Ramos (cell line): ENCODE data around the gene CS.
"Not testable (repeated sequence)": the region's sequence is repeated elsewhere in the genome, so short reads cannot be mapped to it uniquely, and the experiment has no call there.

Source experiments
- in situ Hi-C: fragments of 300-500 bp; cut with MboI; formaldehyde crosslinking; loops from one replicate; pipeline ENCODE4 v1.14.3; 2022; ENCODE audit warnings: low sequenced_read_pairs; ENCODE audit not compliant: unreplicated experiment

Gene CS

DNA sequence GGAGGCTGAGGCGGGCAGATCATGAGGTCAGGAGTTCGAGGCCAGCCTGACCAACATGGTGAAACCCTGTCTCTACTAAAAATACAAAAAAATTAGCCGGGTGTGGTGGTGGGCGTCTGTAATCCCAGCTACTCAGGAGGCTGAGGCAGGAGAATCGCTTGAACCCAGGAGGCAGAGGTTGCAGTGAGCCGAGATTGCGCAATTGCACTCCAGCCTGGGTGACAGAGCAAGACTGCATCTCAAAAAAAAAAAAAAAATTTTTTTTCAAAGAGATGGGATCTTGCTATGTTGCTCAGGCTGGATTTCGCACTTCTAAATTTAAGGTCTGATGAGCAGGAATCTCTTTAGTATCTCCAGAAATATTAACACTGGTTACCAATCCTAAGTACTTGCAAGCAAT, 21.5 kb upstream of the CS start:
- in situ Hi-C loops, result not testable (repeated sequence)

DNA sequence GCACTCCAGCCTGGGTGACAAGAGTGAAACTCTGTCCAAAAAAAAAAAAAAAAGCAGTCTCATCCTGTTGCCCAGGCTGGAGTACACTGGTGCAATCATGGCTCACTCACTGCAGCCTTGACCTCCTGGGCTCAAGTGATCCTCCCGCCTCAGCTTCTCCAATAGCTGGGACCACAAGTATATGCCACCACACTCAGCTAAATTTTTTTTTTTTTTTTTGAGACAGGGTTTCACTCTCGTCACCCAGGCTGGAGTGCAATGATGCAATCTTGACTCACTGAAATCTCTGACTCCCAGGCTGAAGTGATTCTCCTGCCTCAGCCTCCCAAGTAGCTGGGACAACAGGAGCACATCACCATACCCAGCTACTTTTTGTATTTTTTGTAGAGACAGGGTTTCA, 20.9 kb upstream of the CS start:
- in situ Hi-C loops, result no loop called here

- in situ Hi-C loops, result no loop called here
These were observed 17.5 kb upstream of the CS start for GRCh38 chr12:56317675-56318074.

DNA sequence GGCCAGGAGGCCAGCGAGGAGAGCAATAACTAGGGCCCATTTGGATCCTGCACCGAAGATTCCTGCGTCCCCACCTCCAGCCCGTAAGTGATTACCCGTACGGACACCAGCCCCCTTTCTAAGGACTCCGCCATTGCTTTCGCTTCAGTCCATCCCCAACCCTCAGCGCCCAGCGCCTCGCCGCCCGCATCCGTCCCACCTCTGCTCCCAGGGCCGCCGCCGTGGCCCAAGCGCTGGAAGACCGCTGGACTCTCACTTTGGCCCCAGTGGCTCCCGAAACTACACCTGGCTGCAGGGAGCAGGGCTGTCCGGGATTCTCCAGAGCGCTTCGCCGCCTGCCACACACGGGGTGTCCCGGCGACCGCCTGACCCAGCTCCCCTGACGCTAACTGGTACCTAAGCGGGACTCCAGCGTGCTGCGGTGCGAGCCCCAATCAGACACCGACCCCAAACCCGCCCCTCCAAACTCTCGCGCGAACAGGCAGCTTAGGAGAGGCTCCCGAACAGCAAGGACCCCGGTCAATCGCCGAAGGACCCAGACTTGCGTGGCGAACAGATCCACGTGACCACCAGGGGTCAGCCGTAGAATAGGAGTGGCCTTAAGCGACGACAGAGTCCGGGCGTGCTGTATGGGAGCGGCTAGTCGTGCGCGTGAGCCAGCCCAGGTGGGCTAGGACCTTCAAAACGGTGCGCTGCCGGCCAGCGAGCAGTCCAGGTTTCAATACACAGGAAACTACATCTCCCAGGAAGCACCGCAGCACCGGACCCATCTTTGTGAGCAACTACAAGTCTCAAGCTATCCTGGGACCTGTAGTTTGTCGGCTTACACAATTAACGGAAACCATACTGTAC, 15.7 kb upstream of the CS start, which contains the start of gene CNPY2:
Gene CNPY2, minus strand, starts transcription at position 367 of the 852 bp plus-strand sequence. CDS start 771 bp downstream, outside the sequence.
- in situ Hi-C loops, result no loop called here

DNA sequence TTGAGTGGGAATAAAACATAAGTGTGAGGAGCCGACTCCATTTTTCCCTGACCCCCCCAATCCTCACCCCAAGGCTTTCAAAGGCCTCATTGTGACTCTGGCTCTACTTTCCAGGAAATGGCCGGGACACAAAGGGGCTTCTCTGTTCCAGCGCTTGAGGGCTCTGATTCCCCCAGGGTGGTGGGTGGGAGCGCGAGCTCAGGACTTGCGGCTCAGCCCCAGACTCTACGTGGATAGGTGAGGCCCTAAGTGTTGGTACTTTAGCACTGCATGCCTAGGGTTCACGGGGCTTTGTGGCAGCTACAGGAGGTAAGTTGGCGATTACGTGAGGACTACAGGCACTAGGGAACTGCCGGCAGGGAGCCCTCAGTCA, 15.1 kb upstream of the CS start:
- in situ Hi-C loops, result no loop called here

DNA sequence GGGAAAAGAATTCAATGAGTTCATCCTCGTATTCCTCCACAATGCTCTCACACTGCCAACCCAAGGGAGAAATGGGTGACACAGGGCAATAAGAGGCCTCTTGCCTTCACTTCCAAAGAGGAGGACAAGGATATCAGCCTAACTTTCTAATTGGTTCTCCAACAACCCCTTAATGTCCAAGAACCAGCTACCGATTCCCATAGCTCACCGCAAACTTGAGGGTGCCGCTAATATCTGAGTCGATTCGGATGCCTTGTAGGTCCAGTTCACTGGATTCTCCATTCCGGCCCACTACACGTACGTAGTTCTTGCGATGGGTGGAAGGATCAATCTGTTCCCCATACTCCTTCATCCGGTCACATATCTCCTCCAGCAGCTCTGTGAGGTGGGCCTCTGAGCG, 10.9 kb upstream of the CS start:
- in situ Hi-C loops, result no loop called here

- in situ Hi-C loops, result no loop called here
These were observed 8.6 kb upstream of the CS start for GRCh38 chr12:56308714-56309113.

GRCh38 chr12:56307221-56307965, 7.3 kb upstream of the CS start:
- in situ Hi-C loops, result no loop called here

GRCh38 chr12:56304872-56305590, 4.9 kb upstream of the CS start:
- in situ Hi-C loops, result no loop called here

GRCh38 chr12:56304276-56304675, 4.1 kb upstream of the CS start:
- in situ Hi-C loops, result no loop called here

GRCh38 chr12:56300644-56301464, 724 bp upstream of the CS start:
- in situ Hi-C loops, result no loop called here

GRCh38 chr12:56299308-56299852, 750 bp downstream of the CS start:
- in situ Hi-C loops, result no loop called here

- in situ Hi-C loops, result no loop called here
These were observed 1.3 kb downstream of the CS start for GRCh38 chr12:56298828-56299227.

DNA sequence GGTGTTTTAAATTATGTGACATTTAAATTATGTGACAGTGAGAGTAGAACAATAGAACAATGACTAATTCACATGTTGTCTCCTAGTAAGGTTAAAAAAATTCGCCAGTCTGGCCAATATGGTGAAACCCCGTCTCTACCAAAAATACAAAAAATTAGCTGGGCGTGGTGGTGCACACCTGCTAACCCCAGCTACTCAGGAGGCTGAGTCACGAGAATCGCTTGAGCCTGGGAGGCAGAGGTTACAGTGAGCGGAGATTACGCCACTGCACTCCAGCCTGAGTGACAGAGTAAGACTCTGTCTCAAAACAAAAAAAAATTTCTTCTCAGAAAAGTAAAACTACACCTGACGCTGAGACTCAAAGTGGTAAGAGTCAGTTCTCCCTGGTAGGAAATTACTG, 2.7 kb downstream of the CS start:
- in situ Hi-C loops, result no loop called here

DNA sequence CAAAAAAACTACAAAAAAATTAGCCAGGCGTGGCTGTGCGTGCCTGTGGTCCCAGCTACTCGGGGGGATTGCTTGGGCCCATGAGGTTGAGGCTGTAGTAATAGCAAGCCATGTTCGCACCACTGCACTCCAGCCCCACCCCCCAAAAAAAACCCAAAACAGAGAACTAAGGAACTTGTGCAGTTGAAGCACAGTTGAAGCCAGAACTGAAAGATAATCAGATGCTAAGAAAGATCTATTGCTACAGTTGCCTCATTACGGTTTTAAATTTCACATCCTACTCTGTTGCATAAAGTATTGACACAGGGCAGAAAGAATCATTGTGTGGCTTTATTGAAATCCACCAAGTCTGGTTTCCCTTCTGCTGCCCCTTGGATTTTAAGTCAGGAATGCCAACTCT, 3.8 kb downstream of the CS start:
- in situ Hi-C loops, result no loop called here

DNA sequence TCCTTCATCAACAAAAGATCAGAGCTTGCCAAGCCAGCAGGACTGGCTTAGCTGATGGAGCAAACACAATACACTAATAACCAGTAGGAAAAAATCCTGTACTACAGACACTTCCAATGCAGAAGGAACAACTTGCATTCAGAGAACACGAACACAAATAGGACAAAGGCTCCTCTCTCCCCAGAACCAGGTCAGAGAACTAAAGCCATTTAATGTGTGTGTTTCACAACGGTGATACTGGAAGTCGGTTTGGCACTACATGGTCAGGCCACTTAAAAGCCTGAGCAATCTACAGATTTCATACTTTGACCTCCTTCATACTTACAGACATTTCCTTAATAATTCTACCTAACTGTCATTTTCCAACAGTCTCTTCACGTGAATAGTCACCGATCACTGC, 6.3 kb downstream of the CS start:
- in situ Hi-C loops, result no loop called here

DNA sequence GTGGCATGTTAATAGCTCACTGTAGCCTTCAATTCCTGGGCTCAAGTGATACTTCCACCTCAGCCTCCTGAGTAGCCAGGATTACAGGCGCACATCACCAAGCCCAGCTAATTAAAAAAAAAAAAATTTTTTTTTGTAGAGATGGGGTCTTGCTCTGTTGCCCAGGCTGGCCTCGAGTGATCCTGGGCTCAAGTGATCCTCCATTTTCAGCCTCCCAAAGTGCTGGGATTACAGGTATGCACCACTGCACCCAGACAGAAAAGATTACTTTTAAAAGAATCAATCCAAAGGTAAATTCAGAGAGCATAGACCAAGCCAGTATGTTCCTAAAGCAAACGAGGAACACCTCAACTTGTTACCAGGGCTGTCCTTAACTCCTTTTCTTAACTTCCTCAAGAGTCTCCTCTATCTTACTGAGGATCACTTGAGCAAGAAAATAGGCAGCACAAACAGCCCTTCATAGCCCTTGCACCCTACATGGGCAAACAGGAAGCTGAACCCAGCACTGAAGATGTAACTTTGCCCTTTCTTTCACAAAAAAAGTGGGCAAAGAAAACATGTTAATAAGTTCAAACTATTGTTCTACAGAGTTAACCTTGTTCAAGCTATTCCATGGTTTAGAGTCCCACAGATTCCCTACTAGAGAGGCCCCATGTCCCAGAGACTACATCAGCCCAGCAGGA, 11.3 kb downstream of the CS start:
- in situ Hi-C loops, result no loop called here

- in situ Hi-C loops, result no loop called here
These were observed 13.9 kb downstream of the CS start for GRCh38 chr12:56286044-56286830.

GRCh38 chr12:56284263-56284662, 15.9 kb downstream of the CS start:
- in situ Hi-C loops, result not testable (repeated sequence)
